Breast epithelium (tissue), 4 donors: Measurements from ENCODE around the gene BORA. TPM values are rescaled to one million over a fixed set of nuclear protein-coding genes. Genes with fewer than 3 reads are reported as not detected.

ENCODE experiments used
- DNase-seq, 2 donors: peaks; one replicate each; pipeline ENCODE4 v3.0.0-alpha.2; 2019; ENCODE audit warnings: low spot score in 2 of 2
- H3K27ac ChIP-seq, 2 donors: fragments of 200-600 bp; sonication (generic) in 1 of 2; one replicate each; pipeline ENCODE4 v1.5.1; 2016 to 2019; ENCODE audit warnings: mild to moderate bottlenecking in 1 of 2
- H3K27me3 ChIP-seq, 2 donors: fragments of 200-600 bp; sonication (generic) in 1 of 2; one replicate each; pipeline versions ENCODE4 v1.5.1 to v1.6.0; 2017 to 2019; ENCODE audit warnings: control low read depth in 1 of 2, mild to moderate bottlenecking in 1 of 2
- H3K36me3 ChIP-seq: fragments of 200-600 bp; one replicate; pipeline ENCODE4 v1.5.1; 2019
- H3K4me1 ChIP-seq, 2 donors: fragments of 200-600 bp; sonication (generic); one replicate each; pipeline ENCODE4 v1.5.1; 2016 to 2019; ENCODE audit warnings: control low read depth in 1 of 2
- H3K4me3 ChIP-seq, 3 donors: fragments of 200-600 bp; sonication (generic); 1 replicate in 2 of 3; 2 replicates in 1 of 3; pipeline ENCODE4 v1.5.1; 2016 to 2019; ENCODE audit warnings: mild to moderate bottlenecking in 3 of 3, moderate library complexity in 2 of 3
- H3K9me3 ChIP-seq, 2 donors: fragments of 200-600 bp; sonication (generic) in 1 of 2; one replicate each; pipeline ENCODE4 v1.5.1; 2016 to 2019; ENCODE audit warnings: control low read depth in 1 of 2
- CTCF ChIP-seq, 3 donors: fragments of 450-650 bp; IDR thresholded peaks; one replicate each; pipeline ENCODE4 v1.5.1; 2016 to 2017; ENCODE audit warnings: antibody characterized with exemption in 3 of 3, mild to moderate bottlenecking in 3 of 3, moderate library complexity in 3 of 3
- POLR2A ChIP-seq: fragments of 450-650 bp; IDR thresholded peaks from one replicate; pipeline ENCODE4 v1.6.1; 2016; ENCODE audit warnings: antibody characterized with exemption, mild to moderate bottlenecking, moderate library complexity
- POLR2AphosphoS5 ChIP-seq, 3 donors: sonication (generic); formaldehyde crosslinking; IDR thresholded peaks; one replicate each; pipeline ENCODE4 v1.6.1; 2017; ENCODE audit warnings: antibody characterized with exemption in 3 of 3
- intact Hi-C: fragments of 100-400 bp; cut with DNase I; formaldehyde crosslinking; loops from one replicate; pipeline ENCODE4 v1.15.1; 2023; ENCODE audit warnings: low total_unique reads
- total RNA-seq, 3 donors: library from RNA; depleted of rRNA; stranded (reverse); fragments of >200 nt; gene quantifications; one replicate each; pipeline ENCODE4 v1.1.0, GENCODE V29; 2016

The BORA gene
- total RNA-seq, 3 donors from 2014 or later = 4.3 to 5.3 (median 4.8) TPM

- Histone ChIP-seq H3K27ac (no peak overlapping the region), H3K4me1 (no peaks in the 10 kb centered on the region), H3K9me3 (no peaks in the 10 kb centered on the region), H3K36me3 (no peaks in the 10 kb centered on the region), H3K4me3 (no peak overlapping the region), H3K27me3 (no peaks in the 10 kb centered on the region)
- DNase-seq = no peak
- intact Hi-C loops = no loop called here
- TF ChIP-seq POLR2A (no peak), POLR2AphosphoS5 (IDR thresholded peaks at IDR 0.05) (no peak), CTCF (IDR thresholded peaks at IDR 0.05) (no peak)
Measured at GRCh38 chr13:72740015-72740414, 12.3 kb downstream of the BORA start.

GRCh38 chr13:72745260-72745659, 17.5 kb downstream of the BORA start:
- no peaks in the 10 kb centered on the region for H3K4me1 ChIP-seq
- H3K36me3 ChIP-seq = no peaks in the 10 kb centered on the region
- intact Hi-C loops = no loop called here
- no peak overlapping the region for H3K4me3 ChIP-seq
- DNase-seq = no peak
- TF ChIP-seq CTCF (IDR thresholded peaks at IDR 0.05) = no peak
- no peak for TF ChIP-seq POLR2AphosphoS5 (IDR thresholded peaks at IDR 0.05)
- no peak for TF ChIP-seq POLR2A
- H3K27ac ChIP-seq = no peak overlapping the region
- H3K9me3 ChIP-seq = no peaks in the 10 kb centered on the region
- H3K27me3 ChIP-seq = no peaks in the 10 kb centered on the region

- Histone ChIP-seq H3K4me1 (no peaks in the 10 kb centered on the region), H3K27ac (no peak overlapping the region), H3K27me3 (no peaks in the 10 kb centered on the region), H3K36me3 (no peaks in the 10 kb centered on the region), H3K4me3 (no peak overlapping the region), H3K9me3 (no peaks in the 10 kb centered on the region)
- DNase-seq = no peak
- intact Hi-C loops = no loop called here
- TF ChIP-seq POLR2A = no peak
- no peak for TF ChIP-seq CTCF (IDR thresholded peaks at IDR 0.05)
- no peak for TF ChIP-seq POLR2AphosphoS5 (IDR thresholded peaks at IDR 0.05)
Measured at GRCh38 chr13:72751220-72751619, 23.5 kb downstream of the BORA start.

GRCh38 chr13:72754111-72754510, 26.4 kb downstream of the BORA start:
- H3K9me3 ChIP-seq = no peaks in the 10 kb centered on the region
- no peaks in the 10 kb centered on the region for H3K36me3 ChIP-seq
- TF ChIP-seq CTCF (IDR thresholded peaks at IDR 0.05) = no peak
- no peak for TF ChIP-seq POLR2A
- no peak for TF ChIP-seq POLR2AphosphoS5 (IDR thresholded peaks at IDR 0.05)
- intact Hi-C loops = no loop called here
- H3K27me3 ChIP-seq = no peaks in the 10 kb centered on the region
- DNase-seq = no peak
- H3K4me3 ChIP-seq = no peak overlapping the region
- no peaks in the 10 kb centered on the region for H3K4me1 ChIP-seq
- H3K27ac ChIP-seq = no peak overlapping the region

- no peak for DNase-seq
- intact Hi-C loops = no loop called here
- H3K27ac ChIP-seq = no peak overlapping the region
- H3K4me3 ChIP-seq = no peak overlapping the region
- no peaks in the 10 kb centered on the region for H3K4me1 ChIP-seq
- H3K9me3 ChIP-seq = no peaks in the 10 kb centered on the region
- no peaks in the 10 kb centered on the region for H3K36me3 ChIP-seq
- no peak for TF ChIP-seq POLR2A
- TF ChIP-seq CTCF (IDR thresholded peaks at IDR 0.05) = no peak
- no peak for TF ChIP-seq POLR2AphosphoS5 (IDR thresholded peaks at IDR 0.05)
- H3K27me3 ChIP-seq = no peaks in the 10 kb centered on the region
Measured at GRCh38 chr13:72757792-72758535, 30.2 kb downstream of the BORA start.
